Measurements from ENCODE around the gene FBRS. TPM values are rescaled to one million over a fixed set of nuclear protein-coding genes. Genes with fewer than 3 reads are reported as not detected.
A peak's percentile ranks its signal among the peaks of the same experiment; 100 is the strongest.

Gene FBRS
- total and polyA plus RNA-seq, 2 of the 13 experiments (the other 11 are each of a cell fraction or from before 2014, with no cell fraction given) = 13.7 to 16.2 TPM

GRCh38 chr16:30698139-30698815 lies 40.0 kb downstream of the FBRS start (continued):
- TF ChIP-seq FOXA1 (IDR thresholded peaks at IDR 0.05) = no peak
- peak; percentile 17; the same call in 1 of the 2 replicates for TF ChIP-seq FOXA1 (CRISPR knock-in tag; IDR thresholded peaks at IDR 0.05)
- TF ChIP-seq EHMT2 (IDR thresholded peaks at IDR 0.05; ENCODE audit: borderline replicate concordance, low read depth, low read length) = no peak
- TF ChIP-seq, protein P1, sequence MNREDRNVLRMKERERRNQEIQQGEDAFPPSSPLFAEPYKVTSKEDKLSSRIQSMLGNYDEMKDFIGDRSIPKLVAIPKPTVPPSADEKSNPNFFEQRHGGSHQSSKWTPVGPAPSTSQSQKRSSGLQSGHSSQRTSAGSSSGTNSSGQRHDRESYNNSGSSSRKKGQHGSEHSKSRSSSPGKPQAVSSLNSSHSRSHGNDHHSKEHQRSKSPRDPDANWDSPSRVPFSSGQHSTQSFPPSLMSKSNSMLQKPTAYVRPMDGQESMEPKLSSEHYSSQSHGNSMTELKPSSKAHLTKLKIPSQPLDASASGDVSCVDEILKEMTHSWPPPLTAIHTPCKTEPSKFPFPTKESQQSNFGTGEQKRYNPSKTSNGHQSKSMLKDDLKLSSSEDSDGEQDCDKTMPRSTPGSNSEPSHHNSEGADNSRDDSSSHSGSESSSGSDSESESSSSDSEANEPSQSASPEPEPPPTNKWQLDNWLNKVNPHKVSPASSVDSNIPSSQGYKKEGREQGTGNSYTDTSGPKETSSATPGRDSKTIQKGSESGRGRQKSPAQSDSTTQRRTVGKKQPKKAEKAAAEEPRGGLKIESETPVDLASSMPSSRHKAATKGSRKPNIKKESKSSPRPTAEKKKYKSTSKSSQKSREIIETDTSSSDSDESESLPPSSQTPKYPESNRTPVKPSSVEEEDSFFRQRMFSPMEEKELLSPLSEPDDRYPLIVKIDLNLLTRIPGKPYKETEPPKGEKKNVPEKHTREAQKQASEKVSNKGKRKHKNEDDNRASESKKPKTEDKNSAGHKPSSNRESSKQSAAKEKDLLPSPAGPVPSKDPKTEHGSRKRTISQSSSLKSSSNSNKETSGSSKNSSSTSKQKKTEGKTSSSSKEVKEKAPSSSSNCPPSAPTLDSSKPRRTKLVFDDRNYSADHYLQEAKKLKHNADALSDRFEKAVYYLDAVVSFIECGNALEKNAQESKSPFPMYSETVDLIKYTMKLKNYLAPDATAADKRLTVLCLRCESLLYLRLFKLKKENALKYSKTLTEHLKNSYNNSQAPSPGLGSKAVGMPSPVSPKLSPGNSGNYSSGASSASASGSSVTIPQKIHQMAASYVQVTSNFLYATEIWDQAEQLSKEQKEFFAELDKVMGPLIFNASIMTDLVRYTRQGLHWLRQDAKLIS (CRISPR knock-in tag; IDR thresholded peaks at IDR 0.05) = peak; percentile 69
- no peak; the same call in 1 of the 2 replicates for TF ChIP-seq ZNF460 (CRISPR knock-in tag; IDR thresholded peaks at IDR 0.05; ENCODE audit: borderline replicate concordance)
- peak; percentile 84 for TF ChIP-seq ATF7-NPFF (CRISPR knock-in tag; IDR thresholded peaks at IDR 0.05; ENCODE audit: low read depth)
- TF ChIP-seq TOE1 (CRISPR knock-in tag; IDR thresholded peaks at IDR 0.05) = 0 out of 2 replicates have a peak, but pooled peaks have one; percentile 6
- TF ChIP-seq FOXO1 (CRISPR knock-in tag; IDR thresholded peaks at IDR 0.05) = peak; percentile 82
- no peak for TF ChIP-seq ZNF234 (CRISPR knock-in tag; conservative IDR thresholded peaks at IDR 0.05)
- no peak for TF ChIP-seq ATF7 (IDR thresholded peaks at IDR 0.05)
- TF ChIP-seq ATF7 (CRISPR knock-in tag; IDR thresholded peaks at IDR 0.05) = no peak
- TF ChIP-seq, protein P2, sequence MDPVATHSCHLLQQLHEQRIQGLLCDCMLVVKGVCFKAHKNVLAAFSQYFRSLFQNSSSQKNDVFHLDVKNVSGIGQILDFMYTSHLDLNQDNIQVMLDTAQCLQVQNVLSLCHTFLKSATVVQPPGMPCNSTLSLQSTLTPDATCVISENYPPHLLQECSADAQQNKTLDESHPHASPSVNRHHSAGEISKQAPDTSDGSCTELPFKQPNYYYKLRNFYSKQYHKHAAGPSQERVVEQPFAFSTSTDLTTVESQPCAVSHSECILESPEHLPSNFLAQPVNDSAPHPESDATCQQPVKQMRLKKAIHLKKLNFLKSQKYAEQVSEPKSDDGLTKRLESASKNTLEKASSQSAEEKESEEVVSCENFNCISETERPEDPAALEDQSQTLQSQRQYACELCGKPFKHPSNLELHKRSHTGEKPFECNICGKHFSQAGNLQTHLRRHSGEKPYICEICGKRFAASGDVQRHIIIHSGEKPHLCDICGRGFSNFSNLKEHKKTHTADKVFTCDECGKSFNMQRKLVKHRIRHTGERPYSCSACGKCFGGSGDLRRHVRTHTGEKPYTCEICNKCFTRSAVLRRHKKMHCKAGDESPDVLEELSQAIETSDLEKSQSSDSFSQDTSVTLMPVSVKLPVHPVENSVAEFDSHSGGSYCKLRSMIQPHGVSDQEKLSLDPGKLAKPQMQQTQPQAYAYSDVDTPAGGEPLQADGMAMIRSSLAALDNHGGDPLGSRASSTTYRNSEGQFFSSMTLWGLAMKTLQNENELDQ (CRISPR knock-in tag; IDR thresholded peaks at IDR 0.05; ENCODE audit: borderline replicate concordance) = peak; percentile 68; the same call in 1 of the 2 replicates
- TF ChIP-seq GFI1 (CRISPR knock-in tag; IDR thresholded peaks at IDR 0.05; ENCODE audit: borderline replicate concordance) = peak; percentile 91
- peak; percentile 91; the same call in 1 of the 2 replicates for TF ChIP-seq ZBTB38 (CRISPR knock-in tag; IDR thresholded peaks at IDR 0.05)
